ENCODE measurements around the gene CFHR1.
"Not testable (repeated sequence)": the region's sequence is repeated elsewhere in the genome, so short reads cannot be mapped to it uniquely, and the experiment has no call there.

The CFHR1 gene

GRCh38 chr1:196819531-196819930 lies at the start of gene CFHR1:
Gene CFHR1, plus strand, starts transcription at chr1:196819731. Its CDS starts 114 bp downstream, at chr1:196819845.
- DNase-seq (ENCODE audit: low read depth in 2 of 2) = not testable (repeated sequence)

DNA sequence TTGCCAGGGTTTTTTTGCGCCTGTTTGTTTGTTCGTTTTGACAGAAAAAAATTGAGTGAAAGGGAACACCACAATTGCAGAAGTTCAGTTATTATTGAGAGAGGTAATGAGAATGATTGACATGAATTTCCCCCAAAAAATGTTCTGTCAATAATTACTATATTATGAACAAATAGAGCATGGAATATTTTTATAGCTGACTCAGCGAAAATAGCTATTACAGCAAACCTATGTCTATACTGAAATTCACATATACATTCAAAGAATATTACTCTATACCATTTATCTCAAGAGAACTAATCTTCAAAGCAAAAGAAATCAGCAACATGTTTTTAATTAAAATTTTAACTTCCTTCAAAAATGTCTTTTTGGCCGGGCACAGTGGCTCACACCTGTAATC lies 49.7 kb upstream of the CFHR1 start:
- not testable (repeated sequence) for DNase-seq (ENCODE audit: low read depth in 2 of 2)

GRCh38 chr1:196773713-196774112 lies 45.8 kb upstream of the CFHR1 start:
- no peak for DNase-seq (ENCODE audit: low read depth in 2 of 2)

- no peak for DNase-seq (ENCODE audit: low read depth in 2 of 2)
Measured at GRCh38 chr1:196774175-196774574, 45.4 kb upstream of the CFHR1 start.

DNA sequence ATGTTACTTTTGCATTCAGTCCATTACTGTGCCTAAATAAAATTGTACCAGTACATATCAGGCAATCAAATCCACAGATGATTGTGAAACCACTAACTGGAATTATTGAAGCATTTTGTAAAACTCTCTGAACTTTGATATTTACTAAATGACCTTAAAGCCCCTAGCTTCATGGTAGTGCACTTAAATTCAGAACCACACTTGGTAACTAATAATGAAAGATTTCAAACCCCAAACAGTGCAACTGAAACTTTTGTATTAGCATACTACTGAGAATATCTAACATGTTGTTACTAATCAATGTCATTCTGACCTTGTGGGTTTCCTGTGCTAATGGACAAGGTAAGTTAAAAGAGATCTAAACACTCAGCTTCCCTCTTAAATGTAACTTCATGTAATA lies 44.9 kb upstream of the CFHR1 start, which contains the start of gene CFHR3:
TSS of gene CFHR3 (plus strand) at position 238 of the 400 bp plus-strand sequence. CDS start at position 285, 47 bp downstream.
- no peak for DNase-seq (ENCODE audit: low read depth in 2 of 2)

DNA sequence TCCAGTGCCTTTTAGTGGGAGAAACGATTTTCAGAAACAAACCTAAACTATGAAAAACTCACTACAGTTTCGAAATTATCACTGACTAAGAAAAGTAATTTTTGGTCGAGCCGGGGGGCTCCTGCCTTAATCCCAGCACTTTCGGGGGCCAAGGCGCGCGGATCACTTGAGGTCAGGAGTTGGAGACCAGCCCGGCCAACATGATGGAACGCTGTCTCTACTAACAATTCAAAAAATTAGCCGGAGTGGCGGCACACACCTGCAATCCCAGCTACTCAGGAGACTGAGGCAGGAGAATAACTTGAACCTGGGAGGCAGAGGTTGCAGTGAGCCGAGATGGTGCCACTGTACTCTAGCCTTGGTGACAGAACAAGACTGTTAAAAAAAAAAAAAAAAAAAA lies 41.9 kb upstream of the CFHR1 start:
- DNase-seq (ENCODE audit: low read depth in 2 of 2) = no peak

DNA sequence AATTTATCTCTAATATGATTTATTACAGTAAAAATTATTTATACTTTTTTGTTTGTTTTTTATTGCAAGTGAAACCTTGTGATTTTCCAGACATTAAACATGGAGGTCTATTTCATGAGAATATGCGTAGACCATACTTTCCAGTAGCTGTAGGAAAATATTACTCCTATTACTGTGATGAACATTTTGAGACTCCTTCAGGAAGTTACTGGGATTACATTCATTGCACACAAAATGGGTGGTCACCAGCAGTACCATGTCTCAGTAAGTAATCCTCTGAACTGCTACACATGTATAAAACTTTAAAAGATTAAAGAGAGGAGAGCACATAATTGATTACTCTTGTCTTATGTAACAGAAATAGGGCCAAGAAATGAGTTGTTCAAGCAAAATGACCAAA lies 40.4 kb upstream of the CFHR1 start:
- no peak for DNase-seq (ENCODE audit: low read depth in 2 of 2)

GRCh38 chr1:196791252-196791651 lies 28.3 kb upstream of the CFHR1 start:
- not testable (repeated sequence) for DNase-seq (ENCODE audit: low read depth in 2 of 2)

GRCh38 chr1:196794103-196794502 lies 25.4 kb upstream of the CFHR1 start:
- DNase-seq (ENCODE audit: low read depth in 2 of 2) = not testable (repeated sequence)

GRCh38 chr1:196797891-196798290 lies 21.6 kb upstream of the CFHR1 start:
- no peak for DNase-seq (ENCODE audit: low read depth in 2 of 2)

- not testable (repeated sequence) for DNase-seq (ENCODE audit: low read depth in 2 of 2)
Measured at GRCh38 chr1:196801920-196802319, 17.6 kb upstream of the CFHR1 start.

- no peak for DNase-seq (ENCODE audit: low read depth in 2 of 2)
Measured at GRCh38 chr1:196808529-196809235, 10.8 kb upstream of the CFHR1 start.

DNA sequence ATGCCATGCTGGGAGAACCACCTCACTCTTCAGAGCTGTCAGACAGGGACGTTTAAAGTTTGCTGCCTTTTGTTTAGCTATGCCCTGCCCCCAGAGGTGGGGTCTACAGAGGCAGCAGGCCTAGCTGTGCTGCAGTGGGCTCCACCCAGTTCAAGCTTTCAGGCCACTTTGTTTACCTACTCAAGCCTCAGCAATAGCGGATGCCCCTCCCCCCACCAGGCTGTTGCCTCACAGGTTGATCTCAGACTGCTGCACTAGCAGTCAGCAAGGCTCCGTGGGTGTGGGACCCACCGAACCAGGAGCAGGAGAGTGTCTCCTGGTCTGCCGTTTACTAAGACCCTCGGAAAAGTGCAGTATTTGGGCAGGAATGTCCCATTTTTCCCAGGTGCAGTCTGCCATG lies 2.1 kb upstream of the CFHR1 start:
- DNase-seq (ENCODE audit: low read depth in 2 of 2) = not testable (repeated sequence)

GRCh38 chr1:196827860-196828259 lies 8.3 kb downstream of the CFHR1 start:
- DNase-seq (ENCODE audit: low read depth in 2 of 2) = not testable (repeated sequence)

DNA sequence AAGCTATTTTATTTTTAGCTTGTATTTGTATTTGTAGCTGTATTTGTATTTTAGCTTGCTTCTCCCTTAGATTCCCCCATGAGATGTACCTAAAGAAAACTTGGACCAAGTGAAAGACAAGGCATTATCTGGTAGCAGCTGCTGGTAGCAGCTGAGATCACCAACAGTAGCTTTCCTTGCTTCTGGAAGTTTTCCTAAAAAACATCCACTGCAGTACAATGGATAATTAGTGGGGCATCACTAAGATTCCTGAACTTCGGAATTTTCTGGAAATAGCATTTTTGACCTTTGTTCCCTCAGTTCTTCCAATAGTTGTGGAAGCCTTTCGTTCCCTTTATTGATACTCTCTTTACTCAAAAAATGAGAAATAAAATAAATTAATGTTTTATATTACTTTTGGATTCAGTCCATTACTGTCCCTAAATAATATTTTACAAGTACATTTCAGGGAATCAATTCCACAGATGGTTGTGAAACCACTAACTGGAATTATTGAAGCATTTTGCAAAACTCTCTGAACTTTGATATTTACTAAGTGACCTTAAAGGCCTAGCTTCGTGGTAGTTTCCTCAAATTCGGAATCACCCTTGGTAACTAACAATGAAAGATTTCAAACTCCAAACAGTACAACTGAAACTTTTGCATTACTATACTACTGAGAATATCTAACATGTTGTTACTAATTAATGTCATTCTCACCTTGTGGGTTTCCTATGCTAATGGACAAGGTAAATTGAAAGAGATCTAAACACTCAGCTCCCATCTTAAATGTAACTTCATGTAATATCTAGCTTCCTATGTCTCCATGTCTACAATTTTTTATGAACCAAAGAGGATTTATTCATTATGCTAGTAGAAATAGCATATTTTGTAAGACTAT lies 30.3 kb downstream of the CFHR1 start:
- not testable (repeated sequence) for DNase-seq (ENCODE audit: low read depth in 2 of 2)

DNA sequence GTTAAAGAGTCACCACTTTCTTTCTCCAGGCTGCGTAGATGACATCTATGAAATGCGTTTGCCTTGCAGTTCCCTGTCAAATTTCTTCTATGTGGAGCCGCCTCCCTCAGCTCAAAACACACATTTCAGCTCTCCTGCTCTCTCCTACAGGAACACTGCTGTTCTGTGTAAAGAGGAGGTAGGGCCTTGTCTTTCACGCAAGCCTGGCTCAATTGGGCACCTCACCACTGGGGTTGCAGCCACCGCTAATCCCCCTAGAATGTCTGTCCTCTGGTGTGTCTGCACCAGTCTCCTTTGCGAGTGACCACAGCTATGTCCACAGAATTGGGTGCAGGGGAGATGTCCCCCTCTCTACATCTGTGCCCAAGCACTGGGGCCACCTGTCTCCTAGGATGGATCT lies 36.5 kb downstream of the CFHR1 start:
- DNase-seq (ENCODE audit: low read depth in 2 of 2) = no peak

DNA sequence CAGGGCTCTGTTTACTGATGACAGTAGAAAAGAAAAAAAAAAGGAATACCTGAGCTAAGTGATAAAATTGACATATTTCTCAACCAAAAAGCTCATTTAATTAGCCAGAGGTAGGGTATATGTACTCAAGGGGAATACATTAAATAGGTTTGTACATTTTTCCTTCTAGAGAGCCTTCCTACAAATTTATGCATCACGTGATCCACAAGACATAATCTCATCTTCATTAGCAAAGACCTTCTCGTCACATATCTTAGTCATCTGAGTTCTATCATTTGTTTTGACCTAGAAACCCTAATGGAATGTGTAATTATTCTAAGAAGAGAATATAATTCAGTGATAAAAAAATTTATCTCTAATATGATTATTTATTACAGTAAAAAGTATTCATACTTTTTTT lies 37.7 kb downstream of the CFHR1 start:
- DNase-seq (ENCODE audit: low read depth in 2 of 2) = no peak

GRCh38 chr1:196858811-196859210 lies 39.3 kb downstream of the CFHR1 start:
- no peak for DNase-seq (ENCODE audit: low read depth in 2 of 2)

- DNase-seq (ENCODE audit: low read depth in 2 of 2) = no peak
Measured at GRCh38 chr1:196860323-196860884, 40.9 kb downstream of the CFHR1 start.

GRCh38 chr1:196861429-196861828 lies 41.9 kb downstream of the CFHR1 start:
- DNase-seq (ENCODE audit: low read depth in 2 of 2) = no peak

- DNase-seq (ENCODE audit: low read depth in 2 of 2) = no peak
Measured at GRCh38 chr1:196866974-196867373, 47.4 kb downstream of the CFHR1 start.

DNA sequence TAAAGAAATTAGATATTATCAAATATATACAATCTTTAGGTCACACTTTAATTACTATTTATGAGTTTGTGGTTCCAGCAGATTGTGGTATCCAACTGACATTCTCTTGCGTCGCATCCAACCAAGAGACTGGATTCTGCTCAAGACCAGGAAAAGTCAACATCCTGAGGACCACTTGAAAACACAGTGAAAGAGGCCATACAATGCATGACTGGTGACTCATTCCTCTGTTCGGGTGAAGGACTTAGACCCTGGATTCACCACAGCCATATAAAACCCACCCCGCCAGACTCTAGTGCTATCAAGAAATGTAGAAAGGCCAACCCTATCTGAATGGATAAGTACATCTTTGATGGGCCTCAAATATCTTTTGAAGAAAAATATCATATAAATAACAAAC lies 53.9 kb downstream of the CFHR1 start:
- no peak for DNase-seq (ENCODE audit: low read depth in 2 of 2)

All from stimulated activated CD8-positive, alpha-beta memory T cell treated with anti-CD3 and anti-CD28 coated beads, Interleukin-2, amount 100 ng/mL, for 1 hour (primary cell).